IPS DF 4.7 (cell line): ENCODE data around the gene COMT.

ENCODE experiments used
- DNase-seq: peaks from one replicate; pipeline ENCODE4 v3.0.0-alpha.2; 2013; ENCODE audit warnings: low spot score; ENCODE audit errors: extremely low read depth

Gene COMT

DNA sequence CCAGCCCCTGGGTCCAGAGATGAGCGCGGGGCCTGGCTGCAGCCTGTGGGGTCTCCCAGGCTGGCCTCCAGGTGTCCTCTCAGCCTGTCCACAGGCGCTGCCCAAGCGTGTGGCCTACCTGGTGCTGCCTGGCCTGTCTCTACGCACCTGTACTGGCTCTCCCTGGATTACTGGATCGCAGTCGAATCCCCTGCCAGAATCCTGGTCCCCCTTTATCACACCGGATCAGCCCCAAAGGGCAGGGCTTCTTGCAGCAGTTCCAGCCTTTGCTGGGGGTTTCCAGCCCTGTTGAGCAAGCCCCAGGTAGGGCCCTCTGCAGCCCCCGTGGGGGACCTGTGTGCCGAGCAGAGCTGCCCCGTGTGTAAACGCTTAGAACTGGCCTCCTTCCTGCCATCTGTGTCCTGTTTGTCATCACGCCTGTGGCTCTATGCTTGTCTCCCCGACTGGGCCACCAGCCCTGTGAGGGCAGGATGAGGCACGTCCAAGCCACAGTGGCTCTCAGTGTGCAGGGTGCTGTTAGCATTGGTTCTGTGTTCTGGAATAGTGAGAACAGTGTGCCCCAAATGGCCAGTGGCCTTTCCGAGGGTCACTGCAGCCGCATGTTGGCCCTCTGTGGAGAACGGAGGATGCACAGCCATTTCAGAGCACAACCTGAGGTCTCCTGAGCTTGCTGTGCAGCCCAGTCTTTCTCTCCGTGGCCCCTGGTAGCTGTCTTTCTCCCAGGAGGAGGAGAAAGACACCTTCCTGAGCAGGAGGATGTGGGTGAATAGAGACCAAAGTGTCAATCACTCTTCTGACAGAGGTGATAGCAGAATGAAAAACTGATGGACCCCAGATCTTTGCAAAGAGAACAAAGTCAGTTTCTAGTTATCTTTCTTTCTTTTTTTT is 13.9 kb downstream of the COMT start:
- DNase-seq, result no peak

DNA sequence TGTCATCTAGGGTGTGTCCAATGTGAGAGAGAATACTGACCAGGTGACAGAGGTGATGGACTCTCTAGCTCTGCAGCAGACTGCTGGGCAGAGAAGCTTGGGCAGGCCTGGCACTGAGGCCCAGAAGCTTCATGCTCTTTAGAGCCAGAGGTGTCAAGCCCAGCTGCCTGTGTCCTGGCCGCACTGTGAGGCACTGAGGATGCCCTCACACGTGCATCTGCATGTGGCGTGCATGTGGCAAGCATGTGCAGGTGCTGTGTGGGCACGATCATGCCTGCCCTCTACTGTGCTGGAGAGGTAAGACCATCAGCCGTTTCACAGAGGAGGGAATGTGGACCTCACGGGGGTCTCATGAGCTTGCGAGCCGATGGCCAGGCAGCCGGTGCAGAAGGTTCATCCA is 15.9 kb downstream of the COMT start:
- DNase-seq, result no peak

DNA sequence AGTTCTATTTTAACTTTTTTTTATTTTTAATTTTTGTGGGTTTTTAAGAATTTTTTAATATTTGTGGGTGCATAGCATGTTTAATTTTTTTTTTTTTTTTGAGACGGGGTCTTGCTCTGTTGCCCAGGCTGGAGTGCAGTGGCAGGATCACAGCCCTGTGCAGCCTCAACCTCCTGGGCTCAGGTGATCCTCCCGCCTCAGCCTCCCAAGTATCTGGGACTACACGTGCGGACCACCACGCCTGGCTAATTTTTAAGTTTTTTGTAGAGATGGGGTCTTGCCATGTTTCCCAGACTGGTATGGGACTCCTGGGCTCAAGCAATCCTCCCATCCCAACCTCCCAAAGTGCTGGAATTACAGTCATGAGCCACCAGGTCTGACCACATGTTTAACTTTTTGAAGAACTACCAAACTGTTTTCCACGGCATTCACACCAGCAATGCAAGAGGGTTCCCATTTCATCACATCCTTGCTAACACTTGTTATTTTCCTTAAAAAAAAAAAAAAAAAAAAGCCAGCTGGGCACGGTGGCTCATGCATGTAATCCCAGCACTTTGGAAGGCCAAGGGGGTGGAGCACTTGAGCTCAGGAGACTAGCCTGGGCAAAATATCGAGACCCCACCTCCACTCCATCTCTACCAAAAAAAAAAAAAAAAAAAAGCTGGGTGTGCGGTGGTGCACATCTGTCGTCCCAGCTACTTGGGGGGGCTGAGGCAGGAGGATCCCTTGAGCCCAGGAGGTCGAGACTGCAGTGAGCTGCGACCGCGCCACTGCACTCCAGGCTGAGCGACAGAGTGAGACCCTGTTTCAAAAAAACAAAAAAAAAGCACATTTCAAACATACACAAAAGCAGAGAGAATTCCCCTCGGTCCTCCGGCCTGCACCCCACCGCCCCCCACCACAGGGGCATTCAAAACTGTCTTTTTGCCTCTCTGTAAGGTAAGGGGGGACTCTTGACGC is 16.8 kb downstream of the COMT start:
- DNase-seq, result no peak

DNA sequence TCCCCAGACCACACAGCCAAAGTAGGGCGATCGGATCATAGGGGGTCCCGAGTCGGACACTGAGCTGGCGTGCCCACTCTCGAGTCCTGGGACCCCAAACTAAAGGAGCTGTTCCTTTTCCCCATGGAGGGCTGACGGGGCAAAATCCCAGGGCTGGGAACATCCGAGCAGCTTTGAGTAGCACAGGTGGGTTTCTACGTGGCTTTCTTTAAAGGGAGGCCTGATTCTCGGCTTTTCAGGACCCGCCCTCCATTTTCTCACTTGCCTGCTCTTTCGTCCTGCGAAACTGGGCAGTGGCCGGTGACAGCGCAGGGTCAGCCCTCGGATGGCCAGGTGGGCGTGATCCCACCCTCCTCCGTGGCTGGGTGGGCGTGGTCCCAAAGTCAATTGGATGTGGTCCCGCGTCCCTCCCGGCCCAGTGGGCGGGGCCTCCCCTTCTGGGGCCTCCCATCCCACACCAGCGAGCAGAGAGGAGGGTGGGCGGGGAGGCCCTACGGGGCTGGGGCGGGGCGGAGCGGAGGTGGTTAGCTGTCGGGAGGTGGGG is 17.5 kb downstream of the COMT start:
- DNase-seq, result no peak

DNA sequence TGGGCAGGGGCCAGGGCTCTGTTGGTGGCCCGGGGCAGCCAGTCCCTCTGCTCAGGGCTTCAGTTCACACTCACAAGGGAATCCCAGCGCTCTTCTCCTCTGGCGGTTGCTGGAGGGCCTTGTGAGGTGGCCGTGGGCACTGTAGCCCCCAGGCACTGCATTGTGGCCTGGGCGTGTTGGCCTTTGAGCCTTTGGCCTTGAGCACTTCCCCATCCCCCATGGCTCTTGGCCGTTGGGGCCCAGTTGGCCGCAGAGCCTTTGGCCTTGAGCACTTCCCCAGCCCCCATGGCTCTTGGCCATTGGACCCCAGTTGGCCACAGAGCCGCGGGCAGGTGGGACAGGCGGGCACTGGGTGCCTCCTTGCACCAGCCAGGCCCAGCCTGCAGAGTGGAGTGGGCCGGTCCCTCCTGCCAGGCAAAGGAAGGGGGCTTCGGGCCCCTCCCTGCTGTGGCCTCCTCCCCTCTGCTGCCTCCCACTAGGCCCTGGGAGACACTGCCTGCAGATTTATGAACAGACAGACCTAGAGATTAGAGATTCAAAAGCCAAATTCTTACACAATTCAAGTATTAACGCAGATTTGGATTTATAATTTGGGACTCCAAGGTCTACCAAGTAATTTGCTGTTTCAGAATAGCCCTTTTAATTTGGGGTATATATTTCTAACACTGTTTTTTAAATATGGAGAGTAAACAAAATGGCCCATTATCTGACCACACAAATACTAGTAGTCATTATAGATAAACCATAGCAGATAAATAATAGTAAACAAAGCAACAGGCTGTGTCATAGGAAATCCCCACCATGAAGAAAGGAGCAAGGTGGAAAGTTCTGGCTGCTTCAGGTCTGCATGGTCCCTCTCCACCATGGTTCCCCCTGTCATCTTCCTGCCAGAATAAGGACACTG is 18.3 kb downstream of the COMT start:
- DNase-seq, result no peak

DNA sequence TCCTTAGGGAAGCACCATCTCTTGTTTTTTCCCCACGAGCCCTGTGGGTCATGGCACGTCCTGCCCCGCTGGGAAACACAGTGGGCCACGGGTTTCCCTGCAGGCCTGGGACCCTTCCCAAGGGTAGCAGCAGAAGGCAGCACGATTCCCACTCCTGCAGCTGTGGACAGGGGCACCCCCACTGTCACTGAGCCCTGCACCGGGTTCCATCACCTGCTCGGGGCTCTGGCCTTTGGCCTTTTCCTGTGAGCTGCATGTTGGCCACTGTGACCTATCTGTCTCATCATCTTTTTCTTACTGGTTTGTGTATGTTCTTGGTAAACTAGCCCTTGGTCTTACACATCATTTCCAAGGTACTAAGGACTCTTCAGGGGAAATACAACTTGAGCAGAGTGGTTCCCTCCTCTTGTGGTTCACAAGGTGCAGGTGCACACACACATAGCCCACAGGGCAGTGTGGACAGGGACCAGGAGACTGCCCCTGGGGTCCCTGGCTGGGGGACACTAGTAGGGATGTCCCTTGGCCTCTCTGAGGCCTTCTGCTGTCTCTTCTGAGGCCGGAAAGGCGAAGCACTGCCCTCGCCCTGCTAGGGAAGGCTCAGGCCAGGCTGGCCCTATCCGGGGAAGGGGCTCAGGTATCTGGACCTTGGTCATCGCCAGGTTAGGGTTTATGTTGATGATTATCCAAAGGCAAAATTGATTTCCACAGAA is 19.1 kb downstream of the COMT start:
- no peak for DNase-seq

DNA sequence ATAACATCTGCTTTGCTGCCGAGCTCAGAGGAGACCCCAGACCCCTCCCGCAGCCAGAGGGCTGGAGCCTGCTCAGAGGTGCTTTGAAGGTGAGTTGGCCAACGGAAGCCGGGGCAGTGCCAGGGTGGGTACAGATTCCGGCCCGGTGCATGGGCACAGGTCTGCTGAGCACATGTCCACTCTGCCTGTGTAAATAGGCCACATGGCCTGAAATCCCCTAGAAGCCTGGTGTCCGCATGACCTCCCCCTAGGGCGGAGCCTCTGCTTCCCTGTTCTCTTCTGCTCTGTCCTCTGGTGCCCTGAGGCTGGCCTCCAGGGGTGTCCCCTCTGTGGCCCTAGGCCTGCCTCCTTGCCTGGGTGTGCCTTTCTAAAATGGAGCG is 19.6 kb downstream of the COMT start:
- DNase-seq, result no peak

DNA sequence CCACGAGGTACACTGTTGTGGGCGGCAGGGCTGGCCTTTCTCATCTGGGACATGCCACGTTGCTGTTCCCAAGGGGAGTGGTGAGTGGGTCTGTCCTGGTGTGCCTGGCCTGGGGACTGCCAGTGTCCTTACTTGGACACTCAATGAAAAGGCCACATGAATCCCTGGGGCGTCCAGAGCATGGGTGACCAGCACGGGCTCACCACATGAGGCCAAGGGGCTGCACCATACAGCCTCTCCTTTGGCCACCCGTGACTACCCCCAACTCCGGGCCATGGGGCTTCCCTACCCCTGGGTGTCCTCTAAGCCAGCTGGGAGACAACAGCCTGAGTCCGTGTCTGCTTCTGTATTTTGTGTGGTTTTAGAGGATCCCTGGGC is 20.3 kb downstream of the COMT start:
- no peak for DNase-seq

DNA sequence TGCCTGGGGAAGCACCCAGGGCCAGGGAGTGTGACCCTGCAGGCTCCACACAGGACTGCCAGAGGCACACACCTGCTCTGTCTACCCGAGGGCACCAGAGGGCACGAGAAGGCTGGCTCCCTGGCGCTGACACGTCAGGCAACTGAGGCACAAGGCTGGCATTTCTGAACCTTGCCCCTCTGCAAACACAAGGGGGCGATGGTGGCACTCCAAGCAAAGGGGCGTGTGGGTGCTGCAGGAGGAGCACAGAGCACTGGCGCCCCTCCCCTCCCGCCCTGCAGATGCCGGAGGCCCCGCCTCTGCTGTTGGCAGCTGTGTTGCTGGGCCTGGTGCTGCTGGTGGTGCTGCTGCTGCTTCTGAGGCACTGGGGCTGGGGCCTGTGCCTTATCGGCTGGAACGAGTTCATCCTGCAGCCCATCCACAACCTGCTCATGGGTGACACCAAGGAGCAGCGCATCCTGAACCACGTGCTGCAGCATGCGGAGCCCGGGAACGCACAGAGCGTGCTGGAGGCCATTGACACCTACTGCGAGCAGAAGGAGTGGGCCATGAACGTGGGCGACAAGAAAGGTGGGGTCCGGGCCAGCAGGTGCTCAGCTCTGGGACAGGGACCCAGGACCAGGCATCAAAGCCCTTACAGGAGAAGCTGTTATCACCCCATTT is 20.8 kb downstream of the COMT start:
- DNase-seq, result no peak

DNA sequence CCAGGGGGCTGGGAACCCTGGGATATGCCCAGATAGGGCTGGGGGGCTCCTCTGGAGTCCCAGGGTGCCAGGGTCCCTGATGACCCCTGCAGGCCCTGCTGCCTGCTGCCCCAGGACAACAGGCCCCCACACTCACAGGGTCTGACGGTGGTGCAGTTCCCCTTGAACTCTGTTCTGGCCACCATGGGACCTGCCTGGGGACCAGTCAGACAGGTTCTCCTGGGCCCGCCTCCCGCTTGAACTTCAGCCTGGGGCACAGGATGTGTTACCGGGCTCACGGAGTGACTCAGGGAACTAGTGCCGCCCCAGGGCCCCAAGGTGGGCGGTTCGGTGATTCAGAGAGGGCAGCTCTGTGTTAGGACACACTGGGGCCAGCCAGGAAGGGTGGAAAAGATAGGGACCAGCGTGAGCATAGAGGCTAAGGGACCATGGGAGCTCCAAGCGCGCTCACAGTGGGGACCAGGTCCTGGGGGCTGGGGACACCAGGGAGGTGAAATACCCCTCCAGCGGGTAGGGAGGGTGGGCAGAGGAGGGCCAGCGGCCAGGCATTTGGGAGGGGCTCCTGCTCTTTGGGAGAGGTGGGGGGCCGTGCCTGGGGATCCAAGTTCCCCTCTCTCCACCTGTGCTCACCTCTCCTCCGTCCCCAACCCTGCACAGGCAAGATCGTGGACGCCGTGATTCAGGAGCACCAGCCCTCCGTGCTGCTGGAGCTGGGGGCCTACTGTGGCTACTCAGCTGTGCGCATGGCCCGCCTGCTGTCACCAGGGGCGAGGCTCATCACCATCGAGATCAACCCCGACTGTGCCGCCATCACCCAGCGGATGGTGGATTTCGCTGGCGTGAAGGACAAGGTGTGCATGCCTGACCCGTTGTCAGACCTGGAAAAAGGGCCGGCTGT is 21.6 kb downstream of the COMT start:
- DNase-seq, result no peak

DNA sequence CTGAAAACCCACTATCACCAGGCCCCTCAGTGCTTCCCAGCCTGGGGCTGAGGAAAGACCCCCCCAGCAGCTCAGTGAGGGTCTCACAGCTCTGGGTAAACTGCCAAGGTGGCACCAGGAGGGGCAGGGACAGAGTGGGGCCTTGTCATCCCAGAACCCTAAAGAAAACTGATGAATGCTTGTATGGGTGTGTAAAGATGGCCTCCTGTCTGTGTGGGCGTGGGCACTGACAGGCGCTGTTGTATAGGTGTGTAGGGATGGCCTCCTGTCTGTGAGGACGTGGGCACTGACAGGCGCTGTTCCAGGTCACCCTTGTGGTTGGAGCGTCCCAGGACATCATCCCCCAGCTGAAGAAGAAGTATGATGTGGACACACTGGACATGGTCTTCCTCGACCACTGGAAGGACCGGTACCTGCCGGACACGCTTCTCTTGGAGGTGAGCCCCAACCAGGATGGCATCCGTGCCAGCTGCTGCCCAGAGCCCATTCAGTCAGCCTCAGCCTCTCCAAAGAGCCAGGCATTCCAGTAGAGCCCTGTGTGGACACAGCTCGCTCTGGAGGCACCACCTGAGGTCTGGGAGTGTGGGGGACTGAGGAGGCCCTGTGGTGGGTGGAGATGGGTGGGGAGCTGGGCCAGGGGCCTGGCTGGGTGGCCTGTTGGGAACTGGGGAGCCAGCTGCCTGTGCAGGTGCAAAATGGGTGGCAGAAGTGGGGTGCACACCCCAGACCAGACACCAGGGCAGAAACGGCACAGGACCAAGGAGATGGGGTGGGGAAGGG is 22.5 kb downstream of the COMT start:
- DNase-seq, result no peak

DNA sequence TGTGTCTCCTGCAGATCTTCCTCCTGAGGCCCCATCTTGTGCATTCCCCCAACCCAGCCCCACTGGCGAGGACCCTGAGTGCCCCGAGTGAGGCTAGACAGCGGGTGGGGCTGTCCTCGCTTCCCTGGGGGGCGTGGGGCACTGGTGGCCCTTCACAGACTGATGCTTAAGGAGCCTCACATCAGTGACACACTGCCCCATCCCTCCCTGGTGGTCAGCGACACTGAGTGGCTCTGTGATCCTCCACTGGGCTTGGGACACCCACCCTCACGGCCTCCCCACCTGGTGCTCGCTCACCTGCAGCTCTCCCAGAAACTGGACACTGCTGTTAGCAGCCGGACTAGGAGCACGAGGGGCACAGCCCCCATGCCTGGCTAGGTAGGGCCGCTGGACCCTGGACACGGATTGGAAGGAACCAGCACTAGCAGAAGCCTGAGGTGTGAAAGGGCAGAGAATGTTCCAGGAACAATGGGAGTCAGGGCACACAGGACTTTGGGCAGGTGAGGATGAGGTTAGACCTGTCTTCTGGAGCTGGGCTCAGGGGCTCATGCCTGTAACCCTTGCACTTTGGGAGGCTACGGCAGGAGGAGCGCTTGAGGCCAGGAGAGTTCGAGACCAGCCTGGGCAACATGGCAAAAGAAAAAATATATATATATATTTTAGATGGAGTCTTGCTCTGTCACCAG is 23.3 kb downstream of the COMT start:
- no peak for DNase-seq

DNA sequence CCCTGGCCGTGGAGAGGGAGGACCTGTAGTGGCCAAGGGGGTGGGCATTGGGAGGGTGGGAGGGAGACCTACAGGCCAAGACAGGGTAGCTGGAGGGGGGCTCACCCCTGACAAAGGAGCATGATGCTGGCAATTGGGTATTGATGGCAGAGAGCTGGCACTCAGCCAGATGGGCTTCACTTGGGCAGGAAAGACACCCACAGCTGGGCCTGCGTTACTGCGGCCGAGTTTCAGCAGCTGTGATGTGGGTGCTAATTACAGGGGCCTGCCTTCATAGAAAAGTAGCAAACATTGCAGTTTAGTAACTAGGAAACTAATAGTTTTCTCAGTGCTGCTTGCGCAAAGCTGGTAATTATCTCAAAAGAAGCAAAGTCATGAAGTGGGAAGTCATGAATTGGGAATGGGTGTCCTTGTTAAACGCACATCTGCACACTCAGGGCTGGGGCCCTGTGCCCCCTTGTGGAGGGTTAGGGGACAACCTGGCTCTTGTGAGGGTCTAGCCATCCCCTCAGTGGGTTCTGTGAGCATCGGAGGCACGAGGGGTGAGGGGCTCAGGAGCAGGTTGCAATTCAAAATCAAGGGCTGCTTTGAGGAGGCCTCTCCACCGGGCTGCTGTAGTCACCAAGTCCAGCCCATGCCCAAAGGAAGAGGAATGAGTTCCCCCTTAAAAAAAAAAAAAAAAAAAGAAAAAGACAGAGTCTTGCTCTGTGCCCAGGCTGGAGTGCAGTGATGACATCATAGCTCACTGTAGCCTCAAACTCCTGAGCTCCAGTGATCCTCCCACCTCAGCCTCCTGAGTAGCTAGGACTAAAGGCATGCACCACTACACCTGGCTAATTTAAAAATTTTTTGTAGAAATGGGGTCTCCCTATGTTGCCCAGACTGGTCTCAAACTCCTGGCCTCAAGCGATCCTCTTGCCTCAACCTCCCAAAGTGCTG is 24.5 kb downstream of the COMT start:
- DNase-seq, result no peak

DNA sequence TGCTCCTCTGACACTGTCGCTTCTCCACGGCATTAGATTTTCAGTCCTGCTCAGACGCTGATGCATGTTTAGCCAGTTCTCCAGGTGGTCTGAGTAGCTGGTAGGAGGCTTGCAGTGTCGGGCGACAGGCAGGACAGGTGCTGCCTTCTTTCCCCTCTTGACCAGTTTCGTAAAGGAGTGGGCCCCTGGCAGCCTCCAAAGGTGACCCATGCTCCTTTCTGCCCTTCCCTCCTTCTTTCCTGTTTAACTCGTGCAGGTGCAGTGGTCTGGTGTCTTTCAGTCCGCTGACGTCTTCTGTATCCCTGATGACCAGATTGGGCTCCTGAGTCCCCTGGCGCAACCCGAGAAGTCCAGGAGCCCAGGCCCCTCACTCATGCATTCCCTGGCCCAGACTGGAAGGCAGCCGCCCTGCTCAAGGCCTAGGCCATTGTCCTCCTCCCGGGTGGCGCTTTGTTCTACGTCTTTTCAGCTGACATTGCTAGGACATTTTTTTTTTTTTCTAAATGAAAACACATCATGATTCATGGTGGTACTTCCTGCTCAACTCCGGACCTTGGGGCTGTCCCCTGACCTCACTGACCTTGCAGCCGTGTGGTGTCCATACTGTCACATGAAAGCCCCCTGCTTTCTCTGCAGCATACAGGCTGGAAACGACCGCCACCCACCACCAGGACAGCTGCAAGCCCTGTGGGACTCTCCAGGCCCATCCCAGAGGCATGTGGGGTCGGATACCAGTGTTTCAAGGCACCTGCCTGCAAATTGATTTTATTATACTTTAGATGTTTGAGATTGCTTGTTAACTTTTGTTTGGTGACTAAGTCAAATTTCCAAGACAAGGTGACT is 25.6 kb downstream of the COMT start:
- DNase-seq, result no peak

DNA sequence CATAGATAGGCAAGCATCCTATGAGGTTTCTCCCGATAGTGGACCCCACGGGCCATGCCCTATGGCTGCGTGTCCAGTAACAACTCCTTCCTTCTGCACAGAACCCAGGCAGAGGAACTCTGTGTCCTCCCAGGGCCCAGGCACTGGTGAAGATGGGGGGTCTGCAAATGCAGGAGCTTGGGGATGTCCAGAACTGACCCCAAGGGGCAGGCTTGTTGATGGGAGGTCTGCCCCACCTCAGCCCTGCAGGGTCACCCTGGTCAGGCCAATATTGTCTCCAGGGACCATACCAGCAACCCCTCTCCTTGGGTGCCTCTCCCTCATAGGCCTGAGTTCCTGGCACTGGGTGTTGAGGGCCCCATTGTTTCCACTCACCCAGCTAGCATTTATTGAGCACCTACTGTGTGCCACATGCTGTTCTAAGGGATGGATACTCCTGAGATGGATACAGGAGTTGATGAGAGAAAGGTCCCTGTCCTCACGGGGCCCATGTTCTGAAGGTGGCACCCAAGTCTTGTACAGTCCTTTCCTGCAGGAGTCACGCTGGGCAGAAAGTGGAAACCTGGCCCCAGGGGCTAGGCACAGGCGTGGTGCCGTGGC is 26.4 kb downstream of the COMT start:
- no peak for DNase-seq
